ENCODE results near the gene KCNQ1.

DNA sequence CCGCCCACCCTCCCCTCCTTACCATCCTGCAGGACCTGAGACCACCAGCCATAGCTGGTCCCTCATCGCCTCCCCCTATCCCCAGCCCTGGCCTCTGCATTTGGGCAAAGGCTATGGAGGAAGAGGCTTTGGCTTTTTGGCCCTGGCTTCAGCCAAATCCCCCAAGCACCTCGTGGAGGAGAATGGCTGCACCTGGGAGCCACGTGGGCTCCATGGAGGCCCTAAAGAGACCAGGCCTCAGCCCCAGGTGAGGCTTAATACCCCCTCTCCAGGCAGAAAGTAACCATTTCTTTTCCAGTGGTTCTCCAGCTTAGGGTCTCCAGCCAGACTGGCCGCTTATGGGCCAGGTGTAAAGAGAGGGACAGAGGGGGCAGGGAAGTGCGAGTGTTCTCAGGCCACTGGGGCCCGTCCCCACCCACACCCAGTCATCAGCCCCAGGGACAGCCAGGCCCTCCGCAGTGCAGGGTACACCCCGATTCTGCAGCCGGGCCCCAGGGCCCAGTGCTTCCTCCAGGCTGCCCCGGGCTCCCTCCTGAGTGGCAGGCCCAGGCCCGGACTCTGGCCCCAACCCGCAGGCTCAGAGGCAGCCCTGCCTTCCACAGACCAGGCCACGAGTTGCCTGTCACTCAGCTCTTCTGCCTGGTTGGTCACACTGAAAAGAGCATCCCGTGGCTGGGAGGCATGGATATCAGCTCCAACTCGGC lies 414.3 kb downstream of the KCNQ1 start:
- TF ChIP-seq, protein P1, sequence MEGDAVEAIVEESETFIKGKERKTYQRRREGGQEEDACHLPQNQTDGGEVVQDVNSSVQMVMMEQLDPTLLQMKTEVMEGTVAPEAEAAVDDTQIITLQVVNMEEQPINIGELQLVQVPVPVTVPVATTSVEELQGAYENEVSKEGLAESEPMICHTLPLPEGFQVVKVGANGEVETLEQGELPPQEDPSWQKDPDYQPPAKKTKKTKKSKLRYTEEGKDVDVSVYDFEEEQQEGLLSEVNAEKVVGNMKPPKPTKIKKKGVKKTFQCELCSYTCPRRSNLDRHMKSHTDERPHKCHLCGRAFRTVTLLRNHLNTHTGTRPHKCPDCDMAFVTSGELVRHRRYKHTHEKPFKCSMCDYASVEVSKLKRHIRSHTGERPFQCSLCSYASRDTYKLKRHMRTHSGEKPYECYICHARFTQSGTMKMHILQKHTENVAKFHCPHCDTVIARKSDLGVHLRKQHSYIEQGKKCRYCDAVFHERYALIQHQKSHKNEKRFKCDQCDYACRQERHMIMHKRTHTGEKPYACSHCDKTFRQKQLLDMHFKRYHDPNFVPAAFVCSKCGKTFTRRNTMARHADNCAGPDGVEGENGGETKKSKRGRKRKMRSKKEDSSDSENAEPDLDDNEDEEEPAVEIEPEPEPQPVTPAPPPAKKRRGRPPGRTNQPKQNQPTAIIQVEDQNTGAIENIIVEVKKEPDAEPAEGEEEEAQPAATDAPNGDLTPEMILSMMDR (IDR thresholded peaks at IDR 0.05): no peak
- TF ChIP-seq POLR2A (IDR thresholded peaks at IDR 0.05): no peak

Data from body of pancreas (tissue), 4 donors.